ENCODE data around the gene PSEN2. TPM values are rescaled to one million over a fixed set of nuclear protein-coding genes. Genes with fewer than 3 reads are reported as not detected.

Gene PSEN2
- polyA plus RNA-seq, 1 donor (not counting 4 experiments of a cell fraction or from before 2014, with no cell fraction given): 9.5 TPM

DNA sequence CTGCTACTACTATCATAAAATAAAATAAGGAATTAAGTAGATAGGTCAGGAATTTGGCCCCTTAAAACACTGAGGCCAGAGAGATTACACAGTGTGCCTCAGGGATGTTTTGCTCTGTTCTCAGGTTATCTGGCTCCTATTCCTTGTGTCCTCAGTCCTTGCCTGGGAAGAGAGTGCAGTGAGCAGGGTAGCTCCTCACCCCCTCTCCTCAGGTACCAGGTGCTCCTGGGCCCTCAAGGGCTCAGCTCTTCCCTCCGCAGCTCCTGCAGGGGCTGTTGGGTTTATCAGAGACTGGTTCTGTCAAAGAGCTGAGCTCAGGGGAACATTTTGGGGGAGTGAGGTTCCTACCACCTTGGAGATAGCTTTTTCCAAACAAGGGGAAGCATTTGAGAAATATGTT lies 49.6 kb downstream of the PSEN2 start:
- Histone ChIP-seq H3K27me3 (ENCODE audit: control insufficient read depth, extremely low read depth, insufficient read depth, low read length) (no peaks in the 10 kb centered on the region), H3K9ac (ENCODE audit: control insufficient read depth, extremely low read depth, insufficient read depth, low read length) (no peak overlapping the region), H3K9me3 (ENCODE audit: control insufficient read depth, low read depth, low read length) (no peaks in the 10 kb centered on the region), H3K79me2 (ENCODE audit: control insufficient read depth, insufficient read depth, low read length) (no peaks in the 10 kb centered on the region), H3K9me1 (ENCODE audit: control insufficient read depth, extremely low read depth, insufficient read depth, low read length) (no peaks in the 10 kb centered on the region), H3K4me3 (ENCODE audit: control insufficient read depth in 2 of 3, extremely low read depth in 1 of 3, insufficient read depth in 2 of 3, low read depth in 1 of 3, low read length in 3 of 3) (no peak overlapping the region), H4K20me1 (ENCODE audit: control insufficient read depth, extremely low read depth, insufficient read depth, low read length) (no peaks in the 10 kb centered on the region), H3K4me1 (ENCODE audit: control insufficient read depth, extremely low read depth, insufficient read depth, low read length) (no peaks in the 10 kb centered on the region), H3K4me2 (ENCODE audit: control insufficient read depth, extremely low read depth, insufficient read depth, low read depth, low read length) (no peak overlapping the region), H2AFZ (ENCODE audit: control insufficient read depth, low read length) (no peak overlapping the region), H3K36me3 (ENCODE audit: control insufficient read depth in 2 of 2, extremely low read depth in 1 of 2, insufficient read depth in 2 of 2, low read length in 2 of 2) (no peaks in the 10 kb centered on the region), H3K27ac (ENCODE audit: control insufficient read depth, insufficient read depth, low read length) (no peak overlapping the region)
- FAIRE-seq (no peak), DNase-seq (ENCODE audit: low read depth, low spot score) (no peak)
- dilution Hi-C loops (cut with MboI; ENCODE audit: extremely low pct_ligation_motif_present, low sequenced_read_pairs): no loop called here
- TF ChIP-seq CTCF (optimal IDR thresholded peaks at IDR 0.05 in 1 of 3, IDR thresholded peaks at IDR 0.05 in 1 of 3, conservative IDR thresholded peaks at IDR 0.05 in 1 of 3; ENCODE audit: extremely low read depth in 1 of 3, insufficient read depth in 2 of 3, low read length in 3 of 3) (no peak), EZH2 (IDR thresholded peaks at IDR 0.05; ENCODE audit: low read length) (no peak)

- no peak overlapping the region for H3K9ac ChIP-seq (ENCODE audit: control insufficient read depth, extremely low read depth, insufficient read depth, low read length)
- no peak for FAIRE-seq
- no peaks in the 10 kb centered on the region for H3K79me2 ChIP-seq (ENCODE audit: control insufficient read depth, insufficient read depth, low read length)
- no peaks in the 10 kb centered on the region for H3K36me3 ChIP-seq (ENCODE audit: control insufficient read depth in 2 of 2, extremely low read depth in 1 of 2, insufficient read depth in 2 of 2, low read length in 2 of 2)
- DNase-seq (ENCODE audit: low read depth, low spot score): no peak
- dilution Hi-C loops (cut with MboI; ENCODE audit: extremely low pct_ligation_motif_present, low sequenced_read_pairs): no loop called here
- H2AFZ ChIP-seq (ENCODE audit: control insufficient read depth, low read length): no peak overlapping the region
- no peaks in the 10 kb centered on the region for H3K9me1 ChIP-seq (ENCODE audit: control insufficient read depth, extremely low read depth, insufficient read depth, low read length)
- H3K4me3 ChIP-seq (ENCODE audit: control insufficient read depth in 2 of 3, extremely low read depth in 1 of 3, insufficient read depth in 2 of 3, low read depth in 1 of 3, low read length in 3 of 3): no peak overlapping the region
- H3K4me2 ChIP-seq (ENCODE audit: control insufficient read depth, extremely low read depth, insufficient read depth, low read depth, low read length): no peak overlapping the region
- H3K4me1 ChIP-seq (ENCODE audit: control insufficient read depth, extremely low read depth, insufficient read depth, low read length): no peaks in the 10 kb centered on the region
- no peaks in the 10 kb centered on the region for H4K20me1 ChIP-seq (ENCODE audit: control insufficient read depth, extremely low read depth, insufficient read depth, low read length)
- no peaks in the 10 kb centered on the region for H3K27me3 ChIP-seq (ENCODE audit: control insufficient read depth, extremely low read depth, insufficient read depth, low read length)
- TF ChIP-seq EZH2 (IDR thresholded peaks at IDR 0.05; ENCODE audit: low read length): no peak
- no peak for TF ChIP-seq CTCF (optimal IDR thresholded peaks at IDR 0.05 in 1 of 3, IDR thresholded peaks at IDR 0.05 in 1 of 3, conservative IDR thresholded peaks at IDR 0.05 in 1 of 3; ENCODE audit: extremely low read depth in 1 of 3, insufficient read depth in 2 of 3, low read length in 3 of 3)
- H3K9me3 ChIP-seq (ENCODE audit: control insufficient read depth, low read depth, low read length): no peaks in the 10 kb centered on the region
- no peak overlapping the region for H3K27ac ChIP-seq (ENCODE audit: control insufficient read depth, insufficient read depth, low read length)
Observed at GRCh38 chr1:226920446-226920894, 50.1 kb downstream of the PSEN2 start.
